22Rv1 (cell line): ENCODE results near the gene FNDC3A.

Source experiments
- H3K27ac ChIP-seq: fragments of 450-650 bp; 2 replicates; pipeline ENCODE4 v1.5.1; 2017
- ZFX ChIP-seq: fragments of 450-650 bp; IDR thresholded peaks from 2 replicates; pipeline ENCODE4 v1.6.1; 2017; ENCODE audit warnings: antibody characterized with exemption, borderline replicate concordance
- TF ChIP-seq, protein P1 (sequence below): fragments of 450-650 bp; IDR thresholded peaks from 2 replicates; pipeline ENCODE4 v1.5.1; 2017; ENCODE audit warnings: mild to moderate bottlenecking

FNDC3A gene

DNA sequence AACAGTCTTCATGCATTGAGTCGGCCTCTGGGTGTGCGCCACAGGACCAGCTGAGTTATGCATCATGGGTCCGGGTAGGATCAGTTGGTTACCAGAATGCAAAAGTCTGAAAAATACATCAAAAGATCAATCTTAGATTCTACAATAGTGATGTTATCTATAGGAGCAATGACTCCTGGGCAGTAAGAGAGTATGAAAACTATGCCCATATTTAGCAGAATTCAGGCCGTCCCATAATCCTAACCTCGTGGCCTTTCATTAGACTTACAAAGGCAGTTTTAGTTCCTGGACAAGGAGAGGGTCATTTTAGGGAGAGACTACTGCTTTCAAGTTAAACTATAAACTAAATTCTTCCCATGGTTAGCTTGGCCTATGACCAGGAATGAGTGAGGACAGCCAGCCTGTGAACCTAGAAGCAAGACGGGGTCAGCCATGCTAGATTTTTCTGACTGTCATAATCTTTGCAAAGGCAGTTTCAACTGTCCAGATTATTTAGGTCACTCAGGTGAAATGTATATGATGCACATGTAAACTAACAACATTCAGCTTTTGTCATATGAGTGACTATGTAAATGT is 260.2 kb downstream of the FNDC3A start:
- TF ChIP-seq, protein P1, sequence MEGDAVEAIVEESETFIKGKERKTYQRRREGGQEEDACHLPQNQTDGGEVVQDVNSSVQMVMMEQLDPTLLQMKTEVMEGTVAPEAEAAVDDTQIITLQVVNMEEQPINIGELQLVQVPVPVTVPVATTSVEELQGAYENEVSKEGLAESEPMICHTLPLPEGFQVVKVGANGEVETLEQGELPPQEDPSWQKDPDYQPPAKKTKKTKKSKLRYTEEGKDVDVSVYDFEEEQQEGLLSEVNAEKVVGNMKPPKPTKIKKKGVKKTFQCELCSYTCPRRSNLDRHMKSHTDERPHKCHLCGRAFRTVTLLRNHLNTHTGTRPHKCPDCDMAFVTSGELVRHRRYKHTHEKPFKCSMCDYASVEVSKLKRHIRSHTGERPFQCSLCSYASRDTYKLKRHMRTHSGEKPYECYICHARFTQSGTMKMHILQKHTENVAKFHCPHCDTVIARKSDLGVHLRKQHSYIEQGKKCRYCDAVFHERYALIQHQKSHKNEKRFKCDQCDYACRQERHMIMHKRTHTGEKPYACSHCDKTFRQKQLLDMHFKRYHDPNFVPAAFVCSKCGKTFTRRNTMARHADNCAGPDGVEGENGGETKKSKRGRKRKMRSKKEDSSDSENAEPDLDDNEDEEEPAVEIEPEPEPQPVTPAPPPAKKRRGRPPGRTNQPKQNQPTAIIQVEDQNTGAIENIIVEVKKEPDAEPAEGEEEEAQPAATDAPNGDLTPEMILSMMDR: no peak
- no peak for TF ChIP-seq ZFX
- H3K27ac ChIP-seq: no peak overlapping the region

DNA sequence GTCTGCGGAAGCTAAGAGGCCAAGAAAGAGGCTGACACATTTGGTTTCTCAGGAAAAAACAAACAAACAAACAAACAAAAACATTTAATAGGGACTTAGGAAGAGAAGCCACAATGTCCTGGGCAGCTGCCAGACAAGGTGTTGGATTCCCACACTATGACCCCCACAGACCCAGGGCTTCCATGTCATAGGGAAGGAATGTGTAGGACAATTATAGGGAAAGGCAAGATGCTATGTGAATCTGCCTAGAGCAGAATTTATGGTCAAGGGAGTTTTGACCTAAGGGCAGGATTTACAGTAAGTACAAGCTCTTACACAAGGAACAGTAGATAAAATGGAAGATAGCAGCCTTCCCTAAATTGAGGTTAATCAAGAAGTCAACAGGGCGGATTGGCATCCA is 262.9 kb downstream of the FNDC3A start:
- no peak for TF ChIP-seq ZFX
- TF ChIP-seq, protein P1: no peak
- H3K27ac ChIP-seq: no peak overlapping the region

DNA sequence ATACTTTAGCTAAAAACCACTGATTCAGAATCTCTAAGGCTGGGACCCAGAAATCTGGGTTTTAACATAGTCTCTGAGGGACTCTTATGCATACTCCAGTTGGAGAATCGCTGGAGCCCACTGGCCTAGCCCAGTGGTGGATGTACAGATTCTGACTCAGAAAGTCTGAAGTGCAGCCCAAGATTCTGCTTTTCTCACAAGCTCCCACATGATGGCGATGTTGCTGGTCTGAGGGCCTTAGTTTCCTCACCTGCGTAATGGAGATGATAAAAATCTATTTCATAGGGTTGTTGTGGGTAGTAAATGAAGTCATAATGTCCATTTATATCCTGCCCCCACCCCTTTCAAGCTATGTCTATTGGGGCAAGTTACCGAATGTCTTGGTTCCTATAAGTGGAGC is 264.3 kb downstream of the FNDC3A start:
- no peak overlapping the region for H3K27ac ChIP-seq
- TF ChIP-seq, protein P1: peak; percentile 70
- TF ChIP-seq ZFX: no peak

DNA sequence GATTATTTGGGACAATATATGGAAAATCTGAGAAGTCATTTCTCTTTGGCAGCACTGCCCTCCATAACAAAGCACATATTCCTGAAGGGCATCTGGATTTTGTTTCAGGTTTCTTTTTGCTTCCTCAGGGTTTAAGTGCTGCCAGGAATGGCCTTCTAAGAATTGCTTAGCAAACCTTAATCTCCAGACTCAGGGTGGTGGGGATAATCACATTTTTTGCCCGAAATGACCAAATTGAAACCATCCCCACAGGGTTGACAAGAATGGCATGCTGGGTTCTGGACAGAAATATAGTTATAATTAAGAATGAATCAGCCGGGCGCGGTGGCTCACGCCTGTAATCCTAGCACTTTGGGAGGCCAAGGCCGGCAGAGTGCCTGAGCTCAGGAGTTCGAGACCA is 265.6 kb downstream of the FNDC3A start:
- TF ChIP-seq, protein P1: no peak
- TF ChIP-seq ZFX: no peak
- H3K27ac ChIP-seq: no peak overlapping the region

DNA sequence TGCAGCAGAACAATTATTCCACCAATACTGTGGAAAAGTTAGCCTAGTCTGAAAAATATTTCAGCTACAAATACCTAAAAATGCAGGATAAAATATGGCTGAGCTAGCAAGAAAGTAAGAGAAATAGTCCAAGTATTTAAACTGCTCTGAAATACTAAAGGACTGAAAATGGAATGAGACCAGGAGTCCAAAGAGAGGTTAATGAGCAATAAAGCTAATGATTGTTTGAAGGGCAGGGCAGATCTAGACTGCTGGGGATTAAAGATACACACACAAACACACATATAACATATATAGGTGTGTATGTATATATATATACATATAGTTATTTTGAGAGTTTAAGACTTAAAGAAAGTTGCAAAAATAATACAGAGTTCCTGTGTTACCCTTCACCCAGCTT is 269.4 kb downstream of the FNDC3A start:
- no peak overlapping the region for H3K27ac ChIP-seq
- TF ChIP-seq ZFX: no peak
- TF ChIP-seq, protein P1: no peak

DNA sequence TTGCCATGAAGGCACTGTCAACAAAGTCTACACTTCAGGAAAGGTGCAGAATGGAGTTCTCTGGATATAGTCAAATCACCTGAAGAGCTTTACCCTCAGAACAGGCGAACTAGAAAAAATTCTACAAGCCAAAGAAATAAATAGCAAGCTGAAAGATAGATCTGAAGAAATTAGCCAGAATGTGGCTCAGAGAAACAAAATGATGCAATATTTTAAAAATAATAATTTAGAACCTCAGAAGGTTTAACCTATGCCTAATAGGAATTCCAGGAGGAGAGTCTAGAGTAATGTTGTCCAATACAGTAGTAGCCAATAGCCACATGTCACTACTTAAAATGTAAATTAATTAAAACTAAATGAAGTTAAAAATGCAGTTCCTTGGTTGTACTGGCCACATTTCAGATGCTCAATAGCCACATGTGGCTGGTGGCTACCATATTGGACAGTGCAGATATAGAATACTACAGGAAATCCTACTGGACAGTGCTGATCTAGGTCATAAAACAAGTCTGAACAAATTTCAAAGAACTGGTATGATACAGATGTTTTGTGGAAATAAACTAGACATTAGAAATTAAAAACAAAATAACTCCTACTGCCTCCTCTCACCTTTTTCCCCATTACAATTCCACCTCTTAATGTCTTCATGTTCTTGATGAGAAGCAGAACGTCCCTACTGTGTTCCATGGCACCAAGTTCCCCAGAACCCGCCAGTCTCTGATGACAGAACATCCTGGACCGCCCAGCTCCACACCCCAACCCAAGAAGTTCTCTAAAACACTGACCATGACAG is 271.3 kb downstream of the FNDC3A start:
- peak overlapping the region; percentile 70 for H3K27ac ChIP-seq
- TF ChIP-seq, protein P1: no peak
- no peak for TF ChIP-seq ZFX
